Astrocyte (in vitro differentiated cells and primary cell): Measurements from ENCODE around the gene ATP5F1D. TPM values are rescaled to one million over a fixed set of nuclear protein-coding genes. Genes with fewer than 3 reads are reported as not detected.
A peak's percentile ranks its signal among the peaks of the same experiment; 100 is the strongest.

ENCODE experiments used
- DNase-seq: peaks from one replicate; pipeline ENCODE4 v3.0.0-alpha.2; 2010; ENCODE audit warnings: low read depth
- FAIRE-seq: peaks from 2 replicates; lab custom pipeline; 2011; peaks lifted over from hg19 to GRCh38; lab: Jason Lieb, UNC
- H2AFZ ChIP-seq: 2 replicates; pipeline ENCODE4 v1.6.0; 2012; ENCODE audit warnings: low read depth, low read length, inconsistent platforms
- H3K27ac ChIP-seq: 2 replicates; pipeline ENCODE4 v1.5.1; 2011; ENCODE audit warnings: low read depth, low read length, inconsistent platforms
- H3K27me3 ChIP-seq: 2 replicates; pipeline ENCODE4 v1.6.0; 2011; ENCODE audit warnings: low read length, inconsistent platforms; ENCODE audit not compliant: insufficient read depth
- H3K36me3 ChIP-seq: 2 replicates; pipeline ENCODE4 v1.5.1; 2011; ENCODE audit warnings: low read length, inconsistent platforms; ENCODE audit not compliant: insufficient read depth
- H3K4me1 ChIP-seq: 2 replicates; pipeline ENCODE4 v1.5.1; 2011; ENCODE audit warnings: low read length, inconsistent platforms; ENCODE audit not compliant: insufficient read depth
- H3K4me2 ChIP-seq: 2 replicates; pipeline ENCODE4 v1.6.0; 2012; ENCODE audit warnings: low read length, inconsistent platforms
- H3K4me3 ChIP-seq: 2 replicates; pipeline ENCODE4 v1.5.1; 2011; ENCODE audit warnings: low read depth, mild to moderate bottlenecking, low read length, inconsistent platforms; ENCODE audit not compliant: insufficient read depth
- H3K79me2 ChIP-seq: 2 replicates; pipeline ENCODE4 v1.6.0; 2012; ENCODE audit warnings: mild to moderate bottlenecking, low read length, inconsistent platforms; ENCODE audit not compliant: insufficient read depth
- H3K9ac ChIP-seq: 2 replicates; pipeline ENCODE4 v1.6.0; 2012; ENCODE audit warnings: mild to moderate bottlenecking, low read length, inconsistent platforms
- H3K9me3 ChIP-seq: 2 replicates; pipeline ENCODE4 v1.5.1; 2012; ENCODE audit warnings: low read depth, mild to moderate bottlenecking, low read length, inconsistent platforms; ENCODE audit not compliant: insufficient read depth
- H4K20me1 ChIP-seq: 2 replicates; pipeline ENCODE4 v1.6.0; 2012; ENCODE audit warnings: low read length, inconsistent platforms; ENCODE audit not compliant: insufficient read depth
- H3K27ac Mint-ChIP-seq: one replicate; pipeline ENCODE4 v1.8.0; 2021; ENCODE audit warnings: mild to moderate bottlenecking, mixed read lengths; ENCODE audit not compliant: unreplicated experiment
- H3K27me3 Mint-ChIP-seq: one replicate; pipeline ENCODE4 v1.8.0; 2021; ENCODE audit warnings: low read depth, mixed read lengths; ENCODE audit not compliant: unreplicated experiment
- H3K36me3 Mint-ChIP-seq: one replicate; pipeline ENCODE4 v1.8.0; 2021; ENCODE audit warnings: low read depth, mixed read lengths; ENCODE audit not compliant: unreplicated experiment
- H3K4me1 Mint-ChIP-seq: one replicate; pipeline ENCODE4 v1.8.0; 2021; ENCODE audit warnings: low read depth, mixed read lengths; ENCODE audit not compliant: unreplicated experiment
- H3K4me3 Mint-ChIP-seq: one replicate; pipeline ENCODE4 v1.8.0; 2021; ENCODE audit warnings: mild to moderate bottlenecking, moderate library complexity, mixed read lengths; ENCODE audit not compliant: unreplicated experiment
- H3K9me3 Mint-ChIP-seq: one replicate; pipeline ENCODE4 v1.8.0; 2021; ENCODE audit warnings: mild to moderate bottlenecking, mixed read lengths; ENCODE audit not compliant: unreplicated experiment
- CTCF ChIP-seq: IDR thresholded peaks from 2 replicates; pipeline ENCODE4 v1.5.1; 2011; ENCODE audit warnings: low read depth, mild to moderate bottlenecking, inconsistent platforms, low read length, moderate library complexity; ENCODE audit not compliant: insufficient read depth
- EZH2 ChIP-seq: IDR thresholded peaks from 2 replicates; pipeline ENCODE4 v1.6.1; 2012; ENCODE audit warnings: mild to moderate bottlenecking, low read length, inconsistent platforms; ENCODE audit not compliant: insufficient read depth
- total RNA-seq: library from RNA; stranded (reverse); gene quantifications from 2 replicates; pipeline ENCODE4 v1.2.1, GENCODE V29; 2021

ATP5F1D gene
- total RNA-seq, 1 donor from 2014 or later = 154 TPM

DNA sequence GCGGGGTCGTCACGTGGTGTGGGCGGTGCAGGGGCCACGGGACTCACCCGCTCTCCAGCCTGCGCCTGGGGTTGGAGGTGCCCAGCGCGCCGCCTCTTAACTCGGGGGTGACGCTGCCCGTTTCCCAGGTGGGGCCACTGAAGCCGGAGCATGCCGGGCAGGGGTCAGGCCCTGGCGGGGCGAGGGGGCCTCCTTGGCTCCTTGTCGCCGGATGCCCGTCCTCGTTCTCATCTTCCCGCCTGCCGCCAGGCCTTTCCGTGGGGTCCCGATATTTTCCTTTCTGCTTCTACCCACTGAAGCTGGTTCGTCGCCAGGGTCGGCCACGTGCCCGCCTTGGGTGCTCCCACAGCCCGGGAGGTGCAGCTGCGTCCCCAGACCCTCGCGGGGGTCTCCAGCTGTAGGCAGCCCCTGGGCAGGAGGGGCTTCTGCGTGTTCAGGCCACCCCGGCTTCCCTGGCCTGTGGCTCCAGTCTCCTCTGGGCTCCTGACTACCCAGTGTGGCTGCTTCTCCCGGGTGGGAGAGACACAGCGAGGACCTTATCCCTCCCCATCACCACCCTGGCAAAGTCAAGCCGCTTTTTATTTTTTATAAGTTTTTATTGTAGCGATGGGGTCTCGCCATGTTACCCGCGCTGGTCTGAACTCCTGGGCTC lies 34.6 kb downstream of the ATP5F1D start:
- Mint-ChIP-seq H3K27ac (no peak overlapping the region), H3K36me3 (peaks cover 17% of the 10 kb centered on the region)

GRCh38 chr19:1276628-1277022 lies 35.1 kb downstream of the ATP5F1D start:
- Histone ChIP-seq H3K9ac (peak overlapping the region; percentile 87), H3K27ac (no peak overlapping the region)
- peaks cover 14% of the 10 kb centered on the region for H3K36me3 Mint-ChIP-seq

More for the DNA sequence above, 34.6 kb downstream of the ATP5F1D start:
- Histone ChIP-seq H4K20me1 (peaks cover 54% of the 10 kb centered on the region), H3K4me2 (peak overlapping the region; percentile 96), H3K4me1 (peaks cover 42% of the 10 kb centered on the region), H3K9ac (peak overlapping the region; percentile 87), H3K9me3 (no peaks in the 10 kb centered on the region), H3K79me2 (peaks cover 53% of the 10 kb centered on the region), H3K27me3 (no peaks in the 10 kb centered on the region), H3K36me3 (peaks cover 23% of the 10 kb centered on the region), H2AFZ (peak overlapping the region; percentile 37), H3K27ac (peak overlapping the region; percentile 92), H3K4me3 (peak overlapping the region; percentile 61)
- Mint-ChIP-seq H3K27me3 (no peaks in the 10 kb centered on the region), H3K4me1 (peaks cover 19% of the 10 kb centered on the region), H3K9me3 (no peaks in the 10 kb centered on the region), H3K4me3 (peak overlapping the region; percentile 78)
- FAIRE-seq = no peak
- TF ChIP-seq EZH2 = no peak
- no peak for TF ChIP-seq CTCF
- DNase-seq = no peak

More at GRCh38 chr19:1276628-1277022, 35.1 kb downstream of the ATP5F1D start:
- Mint-ChIP-seq H3K9me3 (no peaks in the 10 kb centered on the region), H3K27ac (no peak overlapping the region), H3K27me3 (no peaks in the 10 kb centered on the region), H3K4me1 (peaks cover 14% of the 10 kb centered on the region), H3K4me3 (peak overlapping the region; percentile 78)
- DNase-seq (no peak), FAIRE-seq (no peak)
- TF ChIP-seq EZH2 (no peak), CTCF (no peak)
- Histone ChIP-seq H3K4me2 (peak overlapping the region; percentile 96), H3K27me3 (no peaks in the 10 kb centered on the region), H3K79me2 (peaks cover 47% of the 10 kb centered on the region), H4K20me1 (peaks cover 49% of the 10 kb centered on the region), H2AFZ (no peak overlapping the region), H3K4me3 (peak overlapping the region; percentile 61), H3K9me3 (no peaks in the 10 kb centered on the region), H3K36me3 (peaks cover 21% of the 10 kb centered on the region), H3K4me1 (peaks cover 37% of the 10 kb centered on the region)
